H9 (cell line): ENCODE data around the gene RETNLB. TPM values are rescaled to one million over a fixed set of nuclear protein-coding genes. Genes with fewer than 3 reads are reported as not detected.

Source experiments
- DNase-seq: peaks from one replicate; pipeline ENCODE4 v3.0.0-alpha.2; 2017
- H2AFZ ChIP-seq: one replicate; pipeline ENCODE4 v1.6.1; 2013; ENCODE audit warnings: mild to moderate bottlenecking, low read length, control low read depth, moderate library complexity
- H2AK5ac ChIP-seq: 2 replicates; pipeline ENCODE4 v1.6.1; 2013; ENCODE audit warnings: low read length, control low read depth, mixed read lengths; ENCODE audit not compliant: insufficient read length
- H2BK120ac ChIP-seq: one replicate; pipeline ENCODE4 v1.6.1; 2013; ENCODE audit warnings: low read depth, mild to moderate bottlenecking, low read length, control low read depth, inconsistent platforms; ENCODE audit not compliant: poor library complexity, severe bottlenecking
- H2BK12ac ChIP-seq: 2 replicates; pipeline ENCODE4 v1.6.1; 2013; ENCODE audit warnings: low read length, control low read depth, mixed read lengths, low read depth; ENCODE audit not compliant: insufficient read length
- H2BK15ac ChIP-seq: 2 replicates; pipeline ENCODE4 v1.6.1; 2013; ENCODE audit warnings: low read depth, low read length, control low read depth
- H2BK20ac ChIP-seq: one replicate; pipeline ENCODE4 v1.6.1; 2013; ENCODE audit warnings: low read depth, mild to moderate bottlenecking, low read length, control low read depth, inconsistent platforms; ENCODE audit not compliant: poor library complexity, severe bottlenecking
- H2BK5ac ChIP-seq: 2 replicates; pipeline ENCODE4 v1.6.1; 2013; ENCODE audit warnings: low read length, control low read depth, mixed read lengths; ENCODE audit not compliant: insufficient read length
- H3K14ac ChIP-seq: 2 replicates; pipeline ENCODE4 v1.6.1; 2013; ENCODE audit warnings: low read length, control low read depth; ENCODE audit not compliant: insufficient read depth
- H3K18ac ChIP-seq: 2 replicates; pipeline ENCODE4 v1.6.1; 2013; ENCODE audit warnings: low read depth, mild to moderate bottlenecking, mixed read lengths, low read length, control low read depth; ENCODE audit not compliant: insufficient read length
- H3K23ac ChIP-seq: 2 replicates; pipeline ENCODE4 v1.6.1; 2013; ENCODE audit warnings: low read length, control low read depth, mixed read lengths, low read depth; ENCODE audit not compliant: insufficient read length
- H3K23me2 ChIP-seq: 2 replicates; pipeline ENCODE4 v1.6.1; 2013; ENCODE audit warnings: low read depth, mild to moderate bottlenecking, mixed read lengths, low read length, control low read depth; ENCODE audit not compliant: insufficient read length, poor library complexity, severe bottlenecking
- H3K27ac ChIP-seq: 2 replicates; pipeline ENCODE4 v1.5.1; 2013; ENCODE audit warnings: low read length, control low read depth, mixed read lengths, low read depth; ENCODE audit not compliant: insufficient read length
- H3K27me3 ChIP-seq: 2 replicates; pipeline ENCODE4 v1.6.1; 2013; ENCODE audit warnings: low read length, control low read depth, inconsistent platforms; ENCODE audit not compliant: insufficient read depth
- H3K4ac ChIP-seq: 2 replicates; pipeline ENCODE4 v1.6.1; 2013; ENCODE audit warnings: low read depth, mild to moderate bottlenecking, control low read depth, inconsistent platforms, low read length, moderate library complexity
- H3K4me1 ChIP-seq: 2 replicates; pipeline ENCODE4 v1.6.1; 2013; ENCODE audit warnings: low read length, control low read depth, inconsistent platforms; ENCODE audit not compliant: insufficient read depth
- H3K4me2 ChIP-seq: 2 replicates; pipeline ENCODE4 v1.6.1; 2013; ENCODE audit warnings: low read length, control low read depth, mixed read lengths; ENCODE audit not compliant: insufficient read length, insufficient read depth
- H3K56ac ChIP-seq: 2 replicates; pipeline ENCODE4 v1.6.1; 2013; ENCODE audit warnings: low read depth, mild to moderate bottlenecking, mixed read lengths, low read length, control low read depth; ENCODE audit not compliant: insufficient read length
- H3K79me1 ChIP-seq: 2 replicates; pipeline ENCODE4 v1.6.1; 2013; ENCODE audit warnings: low read depth, mild to moderate bottlenecking, moderate library complexity, low read length, control low read depth, inconsistent platforms; ENCODE audit not compliant: insufficient read depth, poor library complexity, severe bottlenecking
- H3K79me2 ChIP-seq: 2 replicates; pipeline ENCODE4 v1.6.1; 2013; ENCODE audit warnings: low read length, control low read depth, inconsistent platforms; ENCODE audit not compliant: insufficient read depth
- H3K9ac ChIP-seq: 2 replicates; pipeline ENCODE4 v1.6.1; 2013; ENCODE audit warnings: low read length, control low read depth, mixed read lengths; ENCODE audit not compliant: insufficient read length; ENCODE audit errors: extremely low read depth
- H3K9me3 ChIP-seq: one replicate; pipeline ENCODE4 v1.6.1; 2013; ENCODE audit warnings: low read depth, low read length, inconsistent platforms; ENCODE audit not compliant: control insufficient read depth
- H3T11ph ChIP-seq: one replicate; pipeline ENCODE4 v1.6.1; 2013; ENCODE audit warnings: mild to moderate bottlenecking, low read length, control low read depth, inconsistent platforms
- H4K20me1 ChIP-seq: one replicate; pipeline ENCODE4 v1.6.1; 2013; ENCODE audit not compliant: control insufficient read depth, insufficient read length, insufficient read depth
- H4K5ac ChIP-seq: 2 replicates; pipeline ENCODE4 v1.6.1; 2013; ENCODE audit warnings: low read depth, mild to moderate bottlenecking, mixed read lengths, low read length, control low read depth; ENCODE audit not compliant: insufficient read length
- H4K8ac ChIP-seq: replicated peaks from 2 replicates; pipeline ENCODE4 v1.6.1; 2013; ENCODE audit warnings: low read length, control low read depth, mixed read lengths, low read depth; ENCODE audit not compliant: insufficient read length
- H4K91ac ChIP-seq: 2 replicates; pipeline ENCODE4 v1.6.1; 2013; ENCODE audit warnings: low read depth, mild to moderate bottlenecking, moderate library complexity, mixed read lengths, low read length, control low read depth; ENCODE audit not compliant: insufficient read length
- H3K27ac Mint-ChIP-seq, 3 experiments: 2 replicates in 2 of 3; 3 replicates in 1 of 3; pipeline ENCODE4 v1.8.0; 2020 to 2021; ENCODE audit warnings: mixed read lengths in 3 of 3, mild to moderate bottlenecking in 1 of 3, moderate library complexity in 1 of 3
- H3K27me3 Mint-ChIP-seq: 2 replicates; pipeline ENCODE4 v1.8.0; 2021; ENCODE audit warnings: low read depth, mild to moderate bottlenecking, moderate library complexity, mixed read lengths
- H3K36me3 Mint-ChIP-seq, 3 experiments: 2 replicates in 2 of 3; 3 replicates in 1 of 3; pipeline ENCODE4 v1.8.0; 2020 to 2021; ENCODE audit warnings: low read depth in 3 of 3, mixed read lengths in 3 of 3; ENCODE audit not compliant: insufficient read depth in 1 of 3
- H3K4me1 Mint-ChIP-seq, 2 experiments: 2 replicates each; pipeline ENCODE4 v1.8.0; 2020; ENCODE audit warnings: mixed read lengths in 2 of 2
- H3K4me3 Mint-ChIP-seq, 2 experiments: 2 replicates in 1 of 2; 3 replicates in 1 of 2; pipeline ENCODE4 v1.8.0; 2020 to 2021; ENCODE audit warnings: mild to moderate bottlenecking in 2 of 2, mixed read lengths in 2 of 2, moderate library complexity in 1 of 2
- H3K9me3 Mint-ChIP-seq, 2 experiments: 2 replicates in 1 of 2; 3 replicates in 1 of 2; pipeline ENCODE4 v1.8.0; 2020; ENCODE audit warnings: mild to moderate bottlenecking in 2 of 2, mixed read lengths in 2 of 2, moderate library complexity in 1 of 2
- WGBS: extraction: QIAGEN DNeasy Blood & Tissue Kit; methylation state at CpG from one replicate; pipeline ENCODE4 v1.1.7; 2013; ENCODE audit warnings: missing lambda C conversion rate, low lambda C conversion rate, mixed read lengths; ENCODE audit not compliant: insufficient read length; ENCODE audit errors: extremely low coverage; 5-methylcytosine and 5-hydroxymethylcytosine counted together
- total RNA-seq: library from RNA; stranded (reverse); gene quantifications from 2 replicates; pipeline ENCODE4 v1.2.1, GENCODE V29; 2021
- TF ChIP-seq, protein P1 (sequence below): fragments of 200-600 bp; sonication (generic); conservative IDR thresholded peaks from 3 replicates; pipeline ENCODE4 v1.8.0; 2021; ENCODE audit warnings: antibody characterized with exemption, mild to moderate bottlenecking

The RETNLB gene
- total RNA-seq, 1 experiment from 2014 or later = not detected

DNA sequence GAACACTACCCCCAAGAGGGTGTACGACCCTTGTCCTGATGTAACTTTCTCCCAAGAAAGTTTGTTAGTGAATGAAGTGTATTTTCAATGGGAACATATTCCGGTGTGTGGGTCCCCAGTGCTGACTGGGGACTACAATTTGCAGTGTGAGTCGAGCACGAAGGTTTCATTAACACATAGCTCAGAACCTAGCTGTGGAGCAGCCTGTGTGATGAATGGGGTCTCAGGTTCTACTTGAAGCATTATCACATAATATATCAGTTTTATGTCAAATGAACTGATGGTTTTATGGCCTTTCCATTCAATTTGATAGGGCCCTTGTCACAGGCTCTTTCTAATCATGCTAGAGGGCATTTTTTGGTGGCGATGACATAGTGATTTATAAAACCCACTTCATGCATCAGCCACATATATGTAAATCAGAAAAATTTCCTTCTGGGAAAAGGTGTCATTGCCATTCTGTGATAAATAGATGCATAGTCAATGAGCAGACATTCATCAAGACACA, 44.1 kb downstream of the RETNLB start:
- no peak for DNase-seq
- TF ChIP-seq, protein P1, sequence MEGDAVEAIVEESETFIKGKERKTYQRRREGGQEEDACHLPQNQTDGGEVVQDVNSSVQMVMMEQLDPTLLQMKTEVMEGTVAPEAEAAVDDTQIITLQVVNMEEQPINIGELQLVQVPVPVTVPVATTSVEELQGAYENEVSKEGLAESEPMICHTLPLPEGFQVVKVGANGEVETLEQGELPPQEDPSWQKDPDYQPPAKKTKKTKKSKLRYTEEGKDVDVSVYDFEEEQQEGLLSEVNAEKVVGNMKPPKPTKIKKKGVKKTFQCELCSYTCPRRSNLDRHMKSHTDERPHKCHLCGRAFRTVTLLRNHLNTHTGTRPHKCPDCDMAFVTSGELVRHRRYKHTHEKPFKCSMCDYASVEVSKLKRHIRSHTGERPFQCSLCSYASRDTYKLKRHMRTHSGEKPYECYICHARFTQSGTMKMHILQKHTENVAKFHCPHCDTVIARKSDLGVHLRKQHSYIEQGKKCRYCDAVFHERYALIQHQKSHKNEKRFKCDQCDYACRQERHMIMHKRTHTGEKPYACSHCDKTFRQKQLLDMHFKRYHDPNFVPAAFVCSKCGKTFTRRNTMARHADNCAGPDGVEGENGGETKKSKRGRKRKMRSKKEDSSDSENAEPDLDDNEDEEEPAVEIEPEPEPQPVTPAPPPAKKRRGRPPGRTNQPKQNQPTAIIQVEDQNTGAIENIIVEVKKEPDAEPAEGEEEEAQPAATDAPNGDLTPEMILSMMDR = no peak
- Mint-ChIP-seq H3K27me3 (no peaks in the 10 kb centered on the region), H3K36me3 (no peaks in the 10 kb centered on the region), H3K4me1 (no peaks in the 10 kb centered on the region), H3K9me3 (no peaks in the 10 kb centered on the region), H3K4me3 (no peak overlapping the region), H3K27ac (no peak overlapping the region)
- no peak overlapping the region for H3K27ac ChIP-seq
- H4K91ac ChIP-seq = no peak overlapping the region
- no peak overlapping the region for H2BK120ac ChIP-seq
- no peaks in the 10 kb centered on the region for H3K79me2 ChIP-seq
- H2BK12ac ChIP-seq = no peak overlapping the region
- H3K4ac ChIP-seq = no peak overlapping the region
- H3K4me2 ChIP-seq = no peak overlapping the region
- H3K9me3 ChIP-seq = no peaks in the 10 kb centered on the region
- H3K56ac ChIP-seq = no peak overlapping the region
- no peak overlapping the region for H3K23ac ChIP-seq
- no peak overlapping the region for H2BK5ac ChIP-seq
- H2AFZ ChIP-seq = no peak overlapping the region
- H3K14ac ChIP-seq = no peak overlapping the region
- no peak overlapping the region for H3K9ac ChIP-seq
- no peak overlapping the region for H3K18ac ChIP-seq
- no peak overlapping the region for H3T11ph ChIP-seq
- H4K20me1 ChIP-seq = no peaks in the 10 kb centered on the region
- H2BK15ac ChIP-seq = no peak overlapping the region
- H2AK5ac ChIP-seq = no peak overlapping the region
- H2BK20ac ChIP-seq = no peak overlapping the region
- H3K4me1 ChIP-seq = no peaks in the 10 kb centered on the region
- no CpG with 5 or more reads among the region's 5 CpGs for WGBS
- no peaks in the 10 kb centered on the region for H3K79me1 ChIP-seq
- no peak overlapping the region for H4K5ac ChIP-seq
- no peak overlapping the region for H4K8ac ChIP-seq
- no peaks in the 10 kb centered on the region for H3K23me2 ChIP-seq
- H3K27me3 ChIP-seq = no peaks in the 10 kb centered on the region

Other genes with a start within 250 kb of the RETNLB start
- 0.07 and 0.13 TPM in 2 replicates for gene MYH15, start 246.8 kb downstream of the RETNLB start, total RNA-seq
- gene CIP2A, start 168.0 kb downstream of the RETNLB start, total RNA-seq = 34.2 and 38.8 TPM in 2 replicates
- 22.1 and 24.1 TPM in 2 replicates for gene DZIP3, start 167.7 kb downstream of the RETNLB start, total RNA-seq
- gene TRAT1, start 65.4 kb upstream of the RETNLB start, total RNA-seq = not detected in 2 replicates
- not detected in 2 replicates for gene GUCA1C, start 196.5 kb upstream of the RETNLB start, total RNA-seq